NCI-H1105 treated with DMSO at 0.1 percent for 48 hours (cell line): ENCODE data around the gene BTD.
"Not testable (repeated sequence)": the region's sequence is repeated elsewhere in the genome, so short reads cannot be mapped to it uniquely, and the experiment has no call there.

ENCODE experiments used
- DNase-seq: peaks from one replicate; lab custom pipeline; 2025; lab: John Stamatoyannopoulos, UW

The BTD gene

GRCh38 chr3:15601399-15602145 lies at the start of gene BTD, which contains the start of gene HACL1:
BTD (plus strand) TSS chr3:15601745; CDS start chr3:15635440, 33,695 bp downstream.
HACL1 (minus strand) TSS chr3:15601569; CDS start chr3:15601463, 106 bp downstream.
- no peak for DNase-seq

- no peak for DNase-seq
These were observed 49.6 kb upstream of the BTD start for GRCh38 chr3:15551902-15552301.

- no peak for DNase-seq
These were observed 47.8 kb upstream of the BTD start for GRCh38 chr3:15553749-15554148.

GRCh38 chr3:15556512-15556911 lies 45.0 kb upstream of the BTD start:
- no peak for DNase-seq

GRCh38 chr3:15557511-15557946 lies 44.0 kb upstream of the BTD start:
- DNase-seq, result peak; percentile 34

GRCh38 chr3:15558581-15558980 lies 43.0 kb upstream of the BTD start:
- DNase-seq, result no peak

GRCh38 chr3:15562560-15562959 lies 39.0 kb upstream of the BTD start:
- no peak for DNase-seq

- no peak for DNase-seq
These were observed 38.4 kb upstream of the BTD start for GRCh38 chr3:15563190-15563589.

GRCh38 chr3:15572138-15572537 lies 29.4 kb upstream of the BTD start:
- DNase-seq, result no peak

- no peak for DNase-seq
These were observed 26.1 kb upstream of the BTD start for GRCh38 chr3:15575446-15575845.

- no peak for DNase-seq
These were observed 25.1 kb upstream of the BTD start for GRCh38 chr3:15576475-15576874.

- DNase-seq, result no peak
These were observed 23.2 kb upstream of the BTD start for GRCh38 chr3:15578289-15578867.

- no peak for DNase-seq
These were observed 22.5 kb upstream of the BTD start for GRCh38 chr3:15579051-15579450.

- no peak for DNase-seq
These were observed 19.8 kb upstream of the BTD start for GRCh38 chr3:15581471-15582394.

GRCh38 chr3:15585111-15585845 lies 16.3 kb upstream of the BTD start:
- DNase-seq, result no peak

GRCh38 chr3:15591242-15591641 lies 10.3 kb upstream of the BTD start:
- DNase-seq, result no peak

- DNase-seq, result no peak
These were observed 9.6 kb upstream of the BTD start for GRCh38 chr3:15591928-15592327.

- DNase-seq, result no peak
These were observed 8.6 kb upstream of the BTD start for GRCh38 chr3:15592968-15593367.

- no peak for DNase-seq
These were observed 5.6 kb upstream of the BTD start for GRCh38 chr3:15595955-15596354.

- DNase-seq, result no peak
These were observed 523 bp upstream of the BTD start for GRCh38 chr3:15601046-15601398.

- no peak for DNase-seq
These were observed 596 bp downstream of the BTD start for GRCh38 chr3:15602146-15602536.

GRCh38 chr3:15602816-15603215 lies 1.3 kb downstream of the BTD start:
- DNase-seq, result not testable (repeated sequence)
